ENCODE measurements around the gene SLC2A2. TPM values are rescaled to one million over a fixed set of nuclear protein-coding genes. Genes with fewer than 3 reads are reported as not detected.
"Not testable (repeated sequence)": the region's sequence is repeated elsewhere in the genome, so short reads cannot be mapped to it uniquely, and the experiment has no call there.

The SLC2A2 gene
- total RNA-seq, 1 donor from 2014 or later = not detected

GRCh38 chr3:170975283-170976189 is 51.0 kb downstream of the SLC2A2 start:
- no peak overlapping the region for H3K4me3 ChIP-seq
- ATAC-seq = no peak
- no peaks in the 10 kb centered on the region for H3K4me1 ChIP-seq
- no peaks in the 10 kb centered on the region for H3K27me3 ChIP-seq (ENCODE audit: low read depth)
- no peaks in the 10 kb centered on the region for H3K36me3 ChIP-seq
- intact Hi-C loops (cut with DNase I) = no loop called here
- no peak overlapping the region for H3K27ac ChIP-seq
- H3K9me3 ChIP-seq = no peaks in the 10 kb centered on the region
- no peak for DNase-seq
- TF ChIP-seq CTCF (IDR thresholded peaks at IDR 0.05) = no peak

- Histone ChIP-seq H3K27me3 (ENCODE audit: low read depth) (no peaks in the 10 kb centered on the region), H3K27ac (no peak overlapping the region), H3K4me1 (no peaks in the 10 kb centered on the region), H3K9me3 (no peaks in the 10 kb centered on the region), H3K4me3 (no peak overlapping the region), H3K36me3 (no peaks in the 10 kb centered on the region)
- intact Hi-C loops (cut with DNase I) = no loop called here
- ATAC-seq = no peak
- no peak for TF ChIP-seq CTCF (IDR thresholded peaks at IDR 0.05)
- no peak for DNase-seq
These were observed 51.6 kb downstream of the SLC2A2 start for GRCh38 chr3:170974872-170975271.

GRCh38 chr3:170972917-170973316 is 53.6 kb downstream of the SLC2A2 start:
- H3K36me3 ChIP-seq; H3K9me3 ChIP-seq; H3K27ac ChIP-seq; DNase-seq; ATAC-seq; intact Hi-C loops (cut with DNase I); H3K4me1 ChIP-seq; H3K27me3 ChIP-seq (ENCODE audit: low read depth); H3K4me3 ChIP-seq: not testable (repeated sequence)

- Histone ChIP-seq H3K36me3 (no peaks in the 10 kb centered on the region), H3K4me1 (no peaks in the 10 kb centered on the region), H3K4me3 (no peak overlapping the region), H3K9me3 (no peaks in the 10 kb centered on the region), H3K27ac (no peak overlapping the region), H3K27me3 (ENCODE audit: low read depth) (no peaks in the 10 kb centered on the region)
- no peak for DNase-seq
- no peak for ATAC-seq
- intact Hi-C loops (cut with DNase I) = loop anchor here (5.0 kb wide), 1 partner anchor 600 kb away; no protein-coding TSS in a partner anchor
- no peak for TF ChIP-seq CTCF (IDR thresholded peaks at IDR 0.05)
These were observed 59.4 kb downstream of the SLC2A2 start for GRCh38 chr3:170967126-170967525.

GRCh38 chr3:170966495-170966894 is 60.0 kb downstream of the SLC2A2 start:
- ATAC-seq (no peak), DNase-seq (no peak)
- no peak for TF ChIP-seq CTCF (IDR thresholded peaks at IDR 0.05)
- H3K4me1 ChIP-seq = no peaks in the 10 kb centered on the region
- no peak overlapping the region for H3K4me3 ChIP-seq
- H3K27me3 ChIP-seq (ENCODE audit: low read depth) = no peaks in the 10 kb centered on the region
- H3K9me3 ChIP-seq = no peaks in the 10 kb centered on the region
- intact Hi-C loops (cut with DNase I) = loop anchor here (5.0 kb wide), 1 partner anchor 601 kb away; no protein-coding TSS in a partner anchor
- no peak overlapping the region for H3K27ac ChIP-seq
- H3K36me3 ChIP-seq = no peaks in the 10 kb centered on the region

- DNase-seq (no peak), ATAC-seq (no peak)
- no peaks in the 10 kb centered on the region for H3K9me3 ChIP-seq
- no peak overlapping the region for H3K4me3 ChIP-seq
- intact Hi-C loops (cut with DNase I) = no loop called here
- no peak overlapping the region for H3K27ac ChIP-seq
- no peak for TF ChIP-seq CTCF (IDR thresholded peaks at IDR 0.05)
- no peaks in the 10 kb centered on the region for H3K36me3 ChIP-seq
- H3K27me3 ChIP-seq (ENCODE audit: low read depth) = no peaks in the 10 kb centered on the region
- no peaks in the 10 kb centered on the region for H3K4me1 ChIP-seq
These were observed 64.1 kb downstream of the SLC2A2 start for GRCh38 chr3:170962411-170962810.
